GM19455 (cell line): Measurements from ENCODE around the gene CD101.

Source experiments
- ATAC-seq: cut with Tn5 transposase; IDR thresholded peaks from one replicate; pipeline ENCODE4 v1.9.1; 2021; ENCODE audit not compliant: unreplicated experiment

The CD101 gene

DNA sequence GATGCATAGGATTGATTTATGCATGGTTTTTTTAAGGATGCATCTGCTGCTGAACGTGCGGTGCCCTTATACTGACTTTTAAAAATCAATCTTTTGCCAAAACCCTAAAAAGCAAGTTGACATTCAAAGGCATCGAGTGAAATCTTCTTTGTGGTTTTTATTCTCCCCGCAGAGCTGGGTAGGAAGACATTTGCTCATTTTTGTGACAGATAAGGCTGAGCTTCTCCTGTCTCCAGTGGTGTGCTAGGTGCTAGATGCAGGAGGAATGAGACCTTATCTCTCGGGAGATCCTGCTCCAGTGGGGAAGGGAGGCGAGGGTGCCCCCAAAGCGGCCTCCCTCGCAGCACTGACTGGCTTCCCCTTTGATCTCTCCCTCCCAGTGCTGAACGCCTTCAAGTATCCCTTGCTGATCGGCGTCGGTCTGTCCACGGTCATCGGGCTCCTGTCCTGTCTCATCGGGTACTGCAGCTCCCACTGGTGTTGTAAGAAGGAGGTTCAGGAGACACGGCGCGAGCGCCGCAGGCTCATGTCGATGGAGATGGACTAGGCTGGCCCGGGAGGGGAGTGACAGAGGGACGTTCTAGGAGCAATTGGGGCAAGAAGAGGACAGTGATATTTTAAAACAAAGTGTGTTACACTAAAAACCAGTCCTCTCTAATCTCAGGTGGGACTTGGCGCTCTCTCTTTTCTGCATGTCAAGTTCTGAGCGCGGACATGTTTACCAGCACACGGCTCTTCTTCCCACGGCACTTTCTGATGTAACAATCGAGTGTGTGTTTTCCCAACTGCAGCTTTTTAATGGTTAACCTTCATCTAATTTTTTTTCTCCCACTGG lies 14.9 kb upstream of the CD101 start:
- no peak for ATAC-seq

DNA sequence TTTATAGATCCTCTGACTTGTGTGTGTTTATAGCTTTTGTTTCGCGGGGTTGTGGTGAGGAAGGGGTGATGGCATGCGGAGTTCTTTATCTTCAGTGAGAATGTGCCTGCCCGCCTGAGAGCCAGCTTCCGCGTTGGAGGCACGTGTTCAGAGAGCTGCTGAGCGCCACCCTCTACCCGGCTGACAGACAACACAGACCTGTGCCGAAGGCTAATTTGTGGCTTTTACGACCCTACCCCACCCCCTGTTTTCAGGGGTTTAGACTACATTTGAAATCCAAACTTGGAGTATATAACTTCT lies 14.4 kb upstream of the CD101 start:
- no peak for ATAC-seq

DNA sequence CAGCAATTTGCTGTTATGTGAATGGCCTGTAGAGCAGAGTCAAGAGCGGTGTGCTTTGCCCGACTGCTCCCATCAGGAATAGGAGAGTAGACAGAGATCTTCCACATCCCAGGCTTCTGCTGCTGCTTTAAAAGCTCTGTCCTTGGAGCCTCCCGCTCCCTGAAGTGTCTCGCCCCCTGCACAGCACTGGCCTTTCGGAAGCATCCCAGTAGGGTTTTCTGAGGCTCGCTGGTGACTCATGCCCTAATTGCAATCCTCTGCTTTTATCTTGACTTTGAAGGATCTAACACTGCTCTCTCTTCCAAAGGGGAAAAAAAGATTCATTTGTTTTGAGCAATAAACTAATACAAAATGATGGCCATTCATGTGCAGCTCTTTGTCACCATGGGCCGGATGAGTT lies 13.3 kb upstream of the CD101 start:
- no peak for ATAC-seq

DNA sequence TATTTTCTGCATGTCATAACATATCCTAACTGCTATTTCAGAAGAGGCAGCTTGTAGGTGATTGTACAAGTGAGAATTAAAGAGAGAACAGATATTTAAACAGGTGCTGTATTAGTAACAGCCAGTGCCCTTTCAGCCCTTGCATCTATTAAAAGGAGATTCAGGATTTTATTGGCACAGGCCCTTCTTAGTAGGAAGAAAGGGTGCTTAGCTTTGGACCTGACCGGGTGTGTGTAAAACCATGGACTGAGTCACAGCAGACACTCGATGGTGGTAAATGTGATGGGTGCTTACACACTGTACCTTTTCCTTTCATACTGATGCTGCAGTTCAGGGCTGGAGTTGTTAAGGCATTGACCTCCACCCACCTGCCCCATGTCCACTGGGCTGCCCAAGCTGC lies 12.7 kb upstream of the CD101 start:
- no peak for ATAC-seq

GRCh38 chr1:116989835-116990234 lies 11.7 kb upstream of the CD101 start:
- no peak for ATAC-seq

DNA sequence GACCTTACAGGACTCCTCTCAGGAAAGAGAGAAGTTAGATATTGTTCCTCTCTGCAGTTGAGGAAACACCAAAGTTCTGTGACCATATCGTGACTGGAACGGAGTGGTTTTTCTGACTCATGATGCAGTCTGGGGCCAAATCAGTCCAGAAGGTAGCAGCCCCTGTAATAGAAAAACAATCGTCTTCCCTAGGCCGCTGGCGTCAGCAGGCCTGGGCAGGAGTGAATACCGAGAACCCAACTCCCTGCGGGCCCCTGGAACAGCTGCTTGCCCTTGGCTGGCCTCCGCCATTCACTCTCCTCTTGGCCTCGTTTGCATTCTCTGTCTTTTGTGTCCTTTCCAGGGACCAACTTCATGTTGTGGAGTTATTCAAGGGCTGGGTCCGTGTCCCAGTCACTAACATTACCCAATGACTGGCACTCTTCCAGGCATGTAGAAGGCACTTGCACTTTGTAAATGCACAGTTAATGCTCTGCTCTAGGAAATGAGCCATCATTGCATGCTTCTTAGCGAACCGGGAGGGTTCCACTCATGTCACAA lies 10.9 kb upstream of the CD101 start:
- ATAC-seq = no peak

GRCh38 chr1:116991171-116991845 lies 10.3 kb upstream of the CD101 start:
- no peak for ATAC-seq

DNA sequence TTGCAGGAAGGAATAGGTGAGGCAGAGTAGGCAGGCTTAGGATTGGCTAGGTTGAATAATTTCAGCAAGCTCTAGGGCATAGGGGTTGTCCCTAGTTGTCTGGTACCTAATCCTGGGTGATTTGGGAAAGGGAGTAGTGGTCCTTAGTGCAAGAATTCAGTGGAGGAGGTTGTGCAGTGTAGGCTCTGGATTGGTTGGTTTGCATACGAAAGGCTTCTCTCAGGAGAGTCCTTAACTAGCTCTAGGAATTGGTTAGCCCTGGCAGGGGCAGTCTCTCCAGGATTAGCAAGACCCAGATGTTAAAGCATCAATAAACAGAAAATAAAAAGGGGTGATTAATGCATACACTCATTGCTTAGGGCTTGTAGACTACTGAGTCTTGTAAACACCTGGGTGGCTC lies 9.6 kb upstream of the CD101 start:
- no peak for ATAC-seq

- ATAC-seq = no peak
Observed at GRCh38 chr1:116993286-116993685, 8.3 kb upstream of the CD101 start.

DNA sequence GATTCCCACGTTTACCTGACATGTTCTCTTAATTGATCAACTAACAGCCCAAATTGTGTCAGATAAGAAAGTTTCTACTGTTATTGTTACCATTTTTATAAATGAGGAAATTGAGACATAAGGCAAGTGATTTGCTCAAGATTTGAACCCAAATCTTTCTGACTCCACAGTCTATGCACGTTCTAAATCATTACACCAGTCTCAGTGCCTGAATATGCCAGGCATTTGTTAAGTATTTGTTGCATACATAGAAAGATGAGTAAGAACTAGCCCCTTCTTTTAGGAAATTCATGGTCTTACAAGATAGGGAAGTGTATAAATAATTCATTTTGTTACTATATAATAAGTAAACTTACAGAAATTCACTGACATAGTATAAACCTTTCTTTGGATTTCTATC lies 7.1 kb upstream of the CD101 start:
- ATAC-seq = no peak

DNA sequence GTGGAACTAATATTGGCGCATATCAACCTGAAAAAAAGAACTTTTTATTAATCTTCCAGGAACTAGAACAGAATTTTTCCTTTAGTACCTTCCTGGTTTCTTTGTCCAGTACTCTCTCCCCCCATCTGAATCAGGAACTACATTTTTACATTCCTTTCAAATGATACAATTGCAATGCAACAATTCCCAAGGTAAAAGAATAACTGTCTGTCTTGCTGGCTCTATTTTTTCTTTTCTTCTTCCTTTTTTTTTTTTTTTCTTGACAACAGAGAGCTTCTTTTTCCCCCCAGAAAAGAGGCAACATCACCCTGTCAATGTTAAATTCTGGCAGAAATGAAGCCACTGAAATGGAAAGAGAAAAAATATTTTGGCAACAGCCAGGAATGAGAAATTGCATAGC lies 4.5 kb upstream of the CD101 start:
- ATAC-seq = no peak

- ATAC-seq = no peak
Observed at GRCh38 chr1:116997636-116998035, 3.9 kb upstream of the CD101 start.

- ATAC-seq = no peak
Observed at GRCh38 chr1:116999596-116999995, 2.0 kb upstream of the CD101 start.

GRCh38 chr1:117000142-117000541 lies 1.4 kb upstream of the CD101 start:
- ATAC-seq = no peak

GRCh38 chr1:117003223-117003875 lies 1.8 kb downstream of the CD101 start:
- ATAC-seq = no peak

DNA sequence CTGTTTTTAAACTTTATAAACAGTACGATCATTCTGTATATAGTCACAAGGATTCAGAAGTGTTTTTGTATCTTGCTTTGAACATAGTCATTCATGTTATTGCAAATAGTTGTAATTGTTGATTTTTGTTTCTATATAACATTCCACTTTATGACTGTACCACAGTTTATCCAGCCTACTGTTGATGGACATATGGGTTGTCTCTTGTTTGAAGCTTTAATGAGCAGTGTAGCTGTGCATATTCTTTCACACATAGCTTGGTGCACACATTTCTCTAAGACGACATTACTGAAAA lies 6.1 kb downstream of the CD101 start:
- ATAC-seq = no peak

DNA sequence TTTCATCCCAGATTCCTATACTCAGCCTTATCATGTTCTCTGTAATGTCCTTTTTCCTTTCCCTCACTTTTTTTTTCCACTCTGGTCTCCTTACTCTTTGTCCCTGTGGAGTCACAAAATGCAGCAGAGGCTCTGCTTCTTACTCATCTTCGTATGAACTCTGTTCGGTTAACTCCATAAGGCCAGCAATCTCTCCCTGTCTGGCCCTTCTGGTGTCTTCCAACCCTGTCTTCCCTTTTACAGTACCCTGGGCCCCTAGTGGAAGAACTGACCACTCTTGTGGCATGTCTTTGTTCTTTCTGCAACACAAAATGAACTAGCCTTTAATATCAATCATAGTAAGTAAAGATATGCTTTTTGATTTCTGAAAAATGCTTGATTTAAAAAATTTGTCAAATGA lies 7.1 kb downstream of the CD101 start:
- no peak for ATAC-seq

DNA sequence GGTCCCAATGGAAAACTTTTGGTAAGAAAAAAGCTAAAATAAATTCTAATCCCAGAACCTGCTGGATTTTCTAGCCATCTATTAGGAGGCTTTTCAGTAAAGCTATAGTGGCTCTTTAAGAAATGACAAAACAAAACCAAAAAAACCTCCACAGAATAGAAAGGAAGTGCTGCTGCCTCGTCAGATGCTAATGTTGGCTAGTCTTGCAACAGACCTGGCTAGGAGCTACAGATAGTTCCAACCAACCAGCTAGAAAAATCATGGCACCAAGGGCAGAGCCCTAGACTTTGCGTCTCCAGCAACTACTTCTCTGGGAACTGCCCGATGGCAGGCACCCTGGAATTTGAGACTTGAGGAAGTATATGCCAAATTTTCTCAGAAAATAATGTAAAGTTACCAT lies 7.6 kb downstream of the CD101 start:
- ATAC-seq = no peak

- ATAC-seq = no peak
Observed at GRCh38 chr1:117010310-117010969, 8.9 kb downstream of the CD101 start.

- ATAC-seq = no peak
Observed at GRCh38 chr1:117011334-117011733, 9.8 kb downstream of the CD101 start.

DNA sequence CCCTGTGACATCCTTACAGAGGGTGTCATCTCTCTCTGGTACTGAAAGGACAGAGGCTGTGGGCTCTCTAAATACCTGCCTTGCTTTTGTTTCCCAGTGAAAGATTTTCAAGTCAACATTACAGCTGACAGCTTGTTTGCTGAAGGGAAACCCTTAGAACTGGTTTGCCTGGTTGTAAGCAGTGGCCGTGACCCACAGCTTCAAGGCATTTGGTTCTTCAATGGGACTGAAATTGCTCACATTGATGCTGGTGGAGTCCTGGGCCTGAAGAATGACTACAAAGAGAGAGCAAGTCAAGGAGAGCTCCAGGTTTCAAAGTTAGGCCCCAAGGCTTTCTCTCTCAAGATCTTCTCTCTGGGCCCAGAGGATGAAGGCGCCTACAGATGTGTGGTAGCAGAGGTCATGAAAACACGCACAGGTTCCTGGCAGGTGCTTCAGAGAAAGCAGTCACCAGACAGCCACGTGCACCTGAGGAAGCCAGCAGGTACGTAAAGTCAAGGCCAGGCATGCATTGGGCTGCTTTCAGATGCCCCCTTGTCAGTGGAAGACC lies 11.8 kb downstream of the CD101 start:
- ATAC-seq = no peak
